HuH-7.5 (cell line): ENCODE results near the gene ANKRD18A.
"Not testable (repeated sequence)": the region's sequence is repeated elsewhere in the genome, so short reads cannot be mapped to it uniquely, and the experiment has no call there.

Experiments used
- DNase-seq: peaks from one replicate; pipeline ENCODE4 v3.0.0; 2011; ENCODE audit warnings: low spot score

Gene ANKRD18A

DNA sequence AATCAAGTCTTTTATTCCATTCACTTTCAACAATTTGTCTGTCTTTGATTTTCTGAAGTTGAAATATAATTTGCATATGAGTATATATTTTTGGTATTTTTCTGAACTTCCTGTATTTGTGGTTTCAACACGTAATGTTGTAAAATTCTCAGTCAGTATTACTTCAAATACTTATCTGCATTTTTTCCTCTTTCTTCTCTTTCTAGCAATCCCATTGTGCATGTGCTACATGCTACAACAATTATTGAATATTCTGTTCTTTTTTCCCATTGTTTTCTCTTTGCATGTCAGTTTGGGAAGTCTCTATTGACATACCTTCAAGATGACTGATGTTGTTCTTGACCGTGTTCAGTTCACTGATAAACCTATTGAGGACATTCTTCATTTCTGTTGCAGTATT lies 5.6 kb upstream of the ANKRD18A start:
- no peak for DNase-seq

DNA sequence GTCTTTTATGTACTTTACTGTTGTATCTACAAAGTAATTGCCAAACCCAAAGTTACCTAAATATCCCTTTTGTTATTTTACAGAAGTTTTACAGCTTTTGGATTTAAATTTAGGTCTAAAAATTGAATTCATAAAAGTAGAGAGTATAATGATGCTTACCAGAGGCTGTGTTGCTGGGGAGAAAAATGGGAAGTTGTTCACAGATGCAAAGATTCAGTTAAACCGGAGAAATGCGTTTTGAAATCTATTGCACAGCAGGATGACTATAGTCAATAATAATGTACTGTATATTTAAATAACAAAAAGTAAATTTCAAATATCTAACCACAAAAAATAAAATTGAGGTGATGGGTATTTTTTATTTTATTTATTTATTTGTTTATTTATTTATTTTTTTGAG lies 2.6 kb upstream of the ANKRD18A start:
- no peak for DNase-seq

DNA sequence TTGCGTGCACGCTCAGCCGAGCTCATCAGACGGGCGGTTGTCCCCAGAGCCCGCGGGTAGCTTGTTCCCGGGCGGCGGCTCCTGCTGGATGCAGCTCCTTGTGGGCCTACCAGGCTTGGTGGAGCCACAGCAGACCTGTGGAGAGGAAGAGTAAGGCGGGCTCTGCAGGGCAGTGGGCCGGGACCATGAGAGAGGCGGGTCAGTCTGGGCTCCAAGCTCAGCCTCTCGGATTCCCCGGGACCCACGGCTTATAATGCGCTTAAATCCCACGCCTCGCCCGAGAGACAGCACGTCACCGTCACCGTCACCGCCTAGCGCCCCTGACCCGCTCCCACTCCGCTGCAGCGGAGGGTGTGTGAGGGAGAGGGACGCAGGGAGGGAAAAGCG lies 1.9 kb upstream of the ANKRD18A start:
- DNase-seq: no peak

DNA sequence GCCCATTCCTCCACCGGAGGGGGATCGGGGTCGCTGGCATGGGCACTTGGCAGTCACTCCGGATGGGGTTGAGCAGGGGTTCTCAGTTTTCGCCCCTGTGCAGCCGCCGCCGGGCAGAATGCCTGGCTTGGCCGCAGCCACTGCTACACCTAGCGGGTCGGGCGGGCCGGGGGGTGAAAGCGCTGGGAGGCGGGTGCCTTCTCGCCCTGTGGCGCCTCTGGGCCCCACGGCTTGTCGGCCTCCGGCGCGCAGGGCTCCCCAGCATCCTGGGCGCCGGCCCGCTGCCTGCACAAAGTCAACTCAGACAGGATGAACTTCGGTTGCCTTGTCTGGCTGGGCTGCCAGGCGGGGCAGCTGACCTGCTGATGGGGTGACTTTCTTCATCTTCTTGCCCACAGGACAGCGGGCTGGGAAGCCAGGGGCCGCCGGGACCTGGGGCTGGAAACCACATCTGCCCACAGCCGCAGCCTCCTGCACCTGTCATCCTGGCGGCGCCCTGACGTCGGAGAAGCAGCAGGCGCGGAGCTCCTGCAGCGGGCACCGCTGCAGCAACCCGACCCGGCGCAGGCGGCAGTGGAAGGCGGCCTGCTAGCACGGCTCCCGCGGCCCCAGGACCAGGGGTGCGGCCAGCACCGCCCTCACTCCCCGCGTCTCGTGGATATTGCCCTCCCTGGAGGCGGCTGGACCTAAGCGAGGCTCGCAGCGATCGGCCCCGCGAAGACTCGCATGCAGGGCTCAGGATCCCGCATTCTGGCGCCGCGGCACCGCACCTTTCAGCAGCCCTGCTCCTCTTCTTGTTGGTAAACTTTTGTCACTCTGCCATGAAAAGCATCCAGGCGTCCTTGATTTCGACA lies 1.3 kb upstream of the ANKRD18A start:
- no peak for DNase-seq

DNA sequence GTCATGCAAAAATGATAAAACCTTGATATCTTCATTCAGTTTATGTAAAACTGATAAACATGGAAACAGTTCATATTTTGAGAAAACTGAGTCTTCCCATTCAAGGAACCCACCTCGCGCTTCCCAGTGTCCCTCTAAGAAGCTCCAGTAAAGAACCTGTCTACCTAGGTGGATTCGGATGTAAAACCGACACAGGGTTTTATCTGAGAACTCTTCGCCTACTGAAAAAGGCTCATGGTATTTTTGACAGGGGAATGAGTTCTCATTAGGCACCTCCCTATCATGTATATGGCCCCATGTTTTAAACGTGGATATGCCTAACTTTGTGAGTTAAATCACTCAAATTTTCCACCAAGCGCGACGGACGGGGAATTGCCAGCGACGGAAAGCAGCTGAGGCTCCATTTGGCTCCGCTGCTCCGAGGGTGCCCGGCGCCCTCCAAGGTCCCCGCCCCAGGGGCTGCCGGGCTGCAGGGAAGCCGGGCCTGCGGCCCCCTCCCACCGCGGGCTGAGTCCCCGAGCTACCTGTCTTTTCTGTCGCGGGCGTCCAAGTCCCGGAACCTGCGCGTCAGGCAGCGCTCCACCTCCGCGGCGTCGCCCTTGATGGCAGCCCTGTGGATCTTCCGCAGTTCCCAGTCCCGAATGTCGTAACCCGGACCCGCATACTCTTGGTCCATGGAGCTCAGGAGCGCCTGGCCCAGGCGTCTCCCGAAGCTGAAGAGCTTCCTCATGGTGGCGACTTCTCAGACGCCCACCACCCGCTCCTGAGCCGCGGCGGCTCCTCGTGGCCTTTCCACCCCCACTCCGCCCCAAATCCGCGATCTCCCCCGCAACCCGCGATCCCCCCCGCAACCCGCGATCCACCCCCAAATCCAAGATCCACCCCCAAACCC lies 594 bp downstream of the ANKRD18A start:
- no peak for DNase-seq

DNA sequence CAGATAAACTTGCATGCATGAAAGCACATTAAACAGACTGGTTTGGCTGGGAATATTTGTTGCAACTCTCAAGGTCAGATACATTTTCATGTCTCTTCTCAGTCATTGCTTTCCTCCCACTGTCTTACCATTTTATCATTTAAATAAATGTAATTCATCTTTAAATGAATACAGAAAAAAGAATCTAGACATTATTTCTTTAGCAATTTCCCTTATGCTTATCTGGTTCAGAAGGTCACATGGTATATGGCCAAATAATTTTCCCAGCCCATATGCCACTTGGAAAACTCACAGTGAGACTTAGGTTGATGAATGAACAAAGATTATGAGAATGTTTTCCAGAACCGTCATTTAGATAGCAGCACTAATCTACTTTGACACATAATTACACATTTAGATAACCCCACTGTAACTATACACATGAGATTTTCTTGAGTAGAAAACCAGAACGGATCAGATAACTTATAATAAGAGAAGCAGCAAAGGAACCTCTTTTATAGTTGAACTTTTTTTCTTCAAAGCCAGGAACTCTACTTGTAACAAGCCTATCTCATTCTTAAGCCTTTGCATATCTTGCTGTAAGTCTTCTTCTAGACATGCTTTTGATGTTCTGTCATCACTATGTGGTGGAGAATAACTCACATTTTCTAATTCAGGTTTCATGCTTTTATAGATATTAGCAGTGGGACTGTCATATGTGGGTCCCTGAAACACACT lies 22.2 kb downstream of the ANKRD18A start:
- not testable (repeated sequence) for DNase-seq

DNA sequence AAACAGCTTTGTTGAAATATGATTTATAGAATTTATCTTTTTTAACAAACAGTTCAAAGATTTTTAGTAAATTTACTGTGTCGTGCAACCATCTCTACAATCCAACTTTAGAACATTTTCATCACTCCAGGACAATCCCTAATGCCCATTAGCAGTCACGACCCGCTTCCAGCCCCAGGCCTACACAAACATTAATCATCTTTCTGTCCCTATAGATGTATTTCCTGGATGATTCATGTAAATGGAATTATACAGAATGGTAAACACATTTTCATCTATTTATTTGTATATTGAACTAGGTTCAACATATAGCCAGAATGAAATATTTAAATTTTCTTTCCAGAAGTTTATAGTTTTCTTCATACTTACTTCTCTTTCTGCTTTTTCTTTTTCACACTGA lies 25.3 kb downstream of the ANKRD18A start:
- DNase-seq: not testable (repeated sequence)

DNA sequence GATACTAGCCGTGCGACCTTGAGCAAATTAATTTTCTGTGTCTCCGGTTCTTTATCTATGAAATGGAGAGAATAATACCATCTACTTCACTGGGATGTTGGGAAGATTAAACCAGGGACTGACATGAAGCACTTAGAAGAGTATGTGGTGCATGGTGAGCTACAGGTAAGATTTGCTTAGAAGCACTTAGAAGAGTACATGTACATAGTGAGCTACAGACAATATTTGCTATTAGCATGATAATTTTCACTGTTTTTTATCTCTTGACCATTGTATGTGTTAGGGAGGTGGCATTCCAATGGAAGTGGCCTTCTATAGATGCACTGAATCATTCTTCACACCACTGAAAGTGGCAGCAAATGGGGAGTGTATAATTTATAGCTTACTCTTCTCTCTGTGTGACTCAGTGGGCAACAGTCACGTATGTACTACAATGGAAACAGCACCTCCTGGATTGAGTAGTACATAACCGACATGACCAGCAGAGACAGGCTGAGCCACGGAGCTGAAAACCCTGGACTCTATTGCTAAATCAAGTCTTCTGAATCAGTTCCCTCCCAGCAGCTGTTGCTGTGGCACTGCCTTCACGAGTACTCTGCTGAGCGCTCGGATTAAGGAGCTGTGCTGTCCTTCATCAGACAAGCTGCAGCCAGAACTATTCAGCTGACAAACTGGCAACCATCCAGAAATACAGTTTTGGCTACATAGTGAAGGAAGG lies 28.9 kb downstream of the ANKRD18A start:
- not testable (repeated sequence) for DNase-seq

DNA sequence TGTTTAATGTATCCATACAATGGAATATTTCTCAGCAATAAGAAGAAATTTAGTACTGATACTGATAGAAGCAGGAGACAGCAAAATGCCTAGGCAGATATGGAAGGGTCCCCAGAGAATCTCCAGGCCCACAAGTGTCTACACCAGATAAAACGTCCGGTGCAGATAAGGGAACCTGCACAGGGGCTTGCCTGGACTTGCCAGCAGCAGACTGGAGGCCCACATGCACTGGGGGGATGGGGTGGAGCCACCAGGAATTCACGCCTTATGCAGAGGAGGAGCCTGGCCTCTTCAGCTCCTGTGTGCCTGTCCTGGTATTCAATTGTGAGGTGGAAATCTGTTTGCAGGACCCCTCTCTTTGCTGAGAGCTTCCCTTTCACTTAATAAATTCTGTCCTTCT lies 36.6 kb downstream of the ANKRD18A start:
- DNase-seq: not testable (repeated sequence)

DNA sequence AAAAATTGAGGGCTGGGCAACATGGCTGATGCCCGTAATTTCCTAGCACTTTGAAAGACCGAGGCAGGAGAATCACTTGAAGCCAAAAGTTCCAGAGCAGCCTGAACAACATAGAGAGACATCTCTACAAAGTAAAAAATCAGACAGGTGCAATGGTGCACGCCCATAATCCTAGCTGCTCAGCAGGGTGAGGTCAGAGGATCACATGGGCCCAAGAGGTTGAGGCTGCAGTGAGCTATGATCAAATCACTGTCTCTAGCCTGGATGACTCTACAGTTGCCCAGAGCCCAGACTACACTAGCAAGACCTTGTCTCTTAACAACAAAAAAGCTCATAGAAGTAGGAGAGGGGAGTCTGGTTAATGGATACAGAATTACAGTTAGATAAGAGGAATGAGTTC lies 40.3 kb downstream of the ANKRD18A start:
- DNase-seq: not testable (repeated sequence)

DNA sequence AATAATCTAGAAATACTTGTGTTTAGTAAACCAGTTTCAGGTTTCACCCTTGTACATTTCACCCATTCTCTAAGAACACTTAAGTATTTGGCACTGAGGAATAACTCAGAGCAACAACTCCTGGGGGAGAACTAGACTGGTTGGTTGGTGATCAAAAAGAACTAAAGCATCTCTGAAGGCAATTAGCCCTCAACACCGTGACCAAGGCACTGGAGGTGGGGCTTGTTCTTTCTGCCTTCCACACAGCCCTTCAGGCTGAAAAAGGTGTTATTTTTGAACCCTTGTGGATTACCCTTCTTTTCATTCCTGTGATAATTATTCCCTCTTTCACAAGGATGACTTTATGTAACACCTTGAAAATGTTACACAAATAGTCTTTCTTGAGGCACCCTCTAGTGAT lies 44.2 kb downstream of the ANKRD18A start:
- DNase-seq: not testable (repeated sequence)

DNA sequence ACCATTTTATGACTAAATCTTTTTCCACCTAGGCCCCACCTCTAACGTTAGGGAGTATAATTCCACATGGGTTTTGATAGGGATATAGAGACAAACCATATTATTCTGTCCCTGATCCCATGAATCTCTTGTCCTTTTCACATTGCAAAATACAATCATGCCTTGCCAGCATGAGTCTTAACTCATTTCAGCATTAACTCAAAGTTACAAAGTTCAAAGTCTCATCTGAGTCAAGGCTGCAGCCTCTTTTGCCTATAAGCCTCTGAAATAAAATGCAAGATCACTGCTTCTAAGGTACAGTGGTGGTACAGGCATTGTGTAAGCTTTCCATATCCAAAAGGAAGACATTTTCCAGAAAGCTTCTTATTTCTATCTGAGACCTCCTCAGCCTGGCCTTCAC lies 54.3 kb downstream of the ANKRD18A start:
- not testable (repeated sequence) for DNase-seq

DNA sequence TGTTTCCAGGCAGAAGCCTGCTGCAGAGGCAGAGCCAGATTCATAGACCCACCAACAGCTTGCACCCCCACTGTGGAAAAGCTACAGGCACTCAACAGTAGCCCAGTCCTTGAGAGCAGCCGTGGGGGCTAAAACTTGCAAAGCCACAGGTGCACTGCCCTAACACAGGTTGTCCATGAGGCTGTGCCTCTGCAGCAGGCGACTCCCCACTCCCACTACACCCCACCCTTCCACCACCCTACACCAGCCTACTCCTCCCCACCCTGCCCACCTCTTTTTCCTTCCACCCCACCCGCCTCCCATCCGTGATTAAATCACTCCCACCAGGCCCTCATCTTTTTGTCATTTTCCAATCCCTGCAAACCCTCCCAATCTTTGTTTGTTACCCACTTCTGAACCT lies 55.2 kb downstream of the ANKRD18A start:
- DNase-seq: not testable (repeated sequence)

DNA sequence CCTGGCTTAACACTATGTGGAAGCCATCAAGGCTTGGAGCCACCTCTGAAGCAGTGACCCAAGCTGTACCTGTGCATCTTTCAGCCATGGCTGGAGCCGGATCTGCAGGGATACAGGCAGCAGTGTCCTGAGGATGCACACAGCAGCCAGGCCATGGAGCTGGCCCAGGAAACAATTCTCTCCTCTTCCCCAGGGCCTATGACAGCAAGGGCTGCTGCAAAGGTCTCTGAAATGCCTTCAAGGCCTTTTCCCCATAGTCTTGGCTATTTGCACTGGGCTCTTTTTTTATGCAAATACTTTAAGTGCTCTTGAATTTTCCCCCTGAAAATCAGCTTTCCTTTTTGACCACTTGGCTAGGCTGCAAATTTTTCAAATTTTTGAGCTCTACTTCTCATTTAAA lies 56.5 kb downstream of the ANKRD18A start:
- not testable (repeated sequence) for DNase-seq

DNA sequence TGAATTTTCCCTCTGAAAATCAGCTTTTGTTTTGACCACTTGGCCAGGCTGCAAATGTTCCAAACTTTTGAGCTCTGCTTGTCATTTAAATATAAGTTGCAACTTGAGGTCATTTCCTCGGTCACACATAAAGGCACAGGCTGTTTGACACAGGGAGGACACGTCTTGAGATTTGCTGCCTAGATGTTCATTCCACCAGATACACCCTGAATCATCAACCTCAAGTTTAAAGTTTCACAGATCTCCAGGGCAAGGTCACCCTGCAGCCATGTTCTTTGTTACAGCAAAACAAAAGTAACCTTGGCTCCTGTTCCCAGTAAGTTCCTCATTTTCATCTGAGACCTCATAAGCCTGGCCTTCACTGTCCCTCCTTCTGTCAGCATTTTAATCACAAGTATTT lies 59.3 kb downstream of the ANKRD18A start:
- not testable (repeated sequence) for DNase-seq

DNA sequence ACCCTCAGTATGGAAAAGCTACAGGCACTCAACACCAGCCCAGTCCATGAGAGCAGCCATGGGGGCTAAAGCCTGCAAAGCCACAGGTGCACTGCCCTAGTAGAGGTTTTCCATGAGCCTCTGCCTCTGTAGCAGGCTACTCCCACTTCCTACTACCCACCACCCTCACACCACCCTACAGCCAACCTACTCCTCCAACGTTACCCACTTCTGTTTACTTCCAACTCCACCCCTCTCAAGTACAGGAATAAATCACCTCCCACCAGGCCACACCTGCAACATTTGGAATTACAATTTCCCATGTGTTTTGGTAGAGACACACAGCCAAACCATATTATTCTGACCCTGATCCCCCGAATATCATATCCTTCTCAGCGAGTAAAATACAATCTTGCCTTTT lies 61.2 kb downstream of the ANKRD18A start:
- DNase-seq: not testable (repeated sequence)

DNA sequence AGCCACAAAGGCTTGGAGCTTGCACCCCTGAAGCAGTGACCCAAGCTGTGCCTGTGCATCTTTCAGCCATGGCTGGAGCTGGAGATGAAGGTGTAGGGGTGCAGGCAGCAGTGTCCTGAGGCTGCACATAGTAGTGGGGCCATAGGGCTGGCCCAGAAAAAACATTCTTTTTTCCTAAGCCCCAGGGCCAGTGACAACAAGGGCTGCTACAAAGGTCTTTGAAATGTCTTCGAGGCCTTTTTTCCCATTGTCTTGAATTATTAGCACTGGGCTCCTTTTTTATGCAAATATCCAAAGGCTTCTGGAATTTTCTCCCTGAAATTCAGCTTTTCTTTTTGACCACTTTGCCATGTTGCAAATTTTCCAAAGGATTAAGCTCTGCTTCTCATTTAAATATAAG lies 62.6 kb downstream of the ANKRD18A start:
- not testable (repeated sequence) for DNase-seq

DNA sequence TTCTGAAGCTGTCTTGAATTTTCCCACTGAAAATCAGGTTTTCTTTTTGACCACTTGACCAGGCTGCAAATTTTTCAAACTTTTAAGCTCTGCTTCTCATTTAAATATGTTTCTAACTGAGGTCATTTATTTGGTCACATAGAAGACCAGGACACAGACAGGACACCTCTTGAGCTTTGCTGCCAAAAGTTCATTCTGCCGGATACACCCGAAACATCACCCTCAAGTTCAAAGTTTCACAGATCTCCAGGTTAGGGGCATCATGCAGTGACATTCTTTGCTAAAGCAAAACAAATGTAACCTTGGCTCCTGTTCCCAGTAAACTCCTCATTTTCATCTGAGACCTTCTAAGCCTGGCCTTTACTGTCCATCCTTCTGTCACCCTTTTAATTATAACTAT lies 65.4 kb downstream of the ANKRD18A start:
- DNase-seq: not testable (repeated sequence)

DNA sequence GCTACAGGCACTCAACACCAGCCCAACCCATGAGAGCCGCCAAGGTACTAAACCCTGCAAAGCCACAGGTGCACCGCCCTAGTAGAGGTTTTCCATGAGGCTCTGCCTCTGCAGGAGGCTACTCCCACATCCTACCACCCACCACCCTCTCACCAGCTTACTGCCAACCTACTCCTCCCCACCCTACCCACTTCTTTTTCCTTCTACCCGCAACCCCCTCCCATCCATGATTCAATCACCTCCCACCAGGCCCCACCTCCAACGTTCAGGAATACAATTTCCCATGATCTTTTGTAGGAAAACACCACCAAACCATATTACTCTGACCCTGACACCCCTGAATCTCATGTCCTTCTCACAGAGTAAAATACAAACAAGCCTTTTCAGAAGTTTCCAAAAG lies 67.4 kb downstream of the ANKRD18A start:
- DNase-seq: not testable (repeated sequence)

DNA sequence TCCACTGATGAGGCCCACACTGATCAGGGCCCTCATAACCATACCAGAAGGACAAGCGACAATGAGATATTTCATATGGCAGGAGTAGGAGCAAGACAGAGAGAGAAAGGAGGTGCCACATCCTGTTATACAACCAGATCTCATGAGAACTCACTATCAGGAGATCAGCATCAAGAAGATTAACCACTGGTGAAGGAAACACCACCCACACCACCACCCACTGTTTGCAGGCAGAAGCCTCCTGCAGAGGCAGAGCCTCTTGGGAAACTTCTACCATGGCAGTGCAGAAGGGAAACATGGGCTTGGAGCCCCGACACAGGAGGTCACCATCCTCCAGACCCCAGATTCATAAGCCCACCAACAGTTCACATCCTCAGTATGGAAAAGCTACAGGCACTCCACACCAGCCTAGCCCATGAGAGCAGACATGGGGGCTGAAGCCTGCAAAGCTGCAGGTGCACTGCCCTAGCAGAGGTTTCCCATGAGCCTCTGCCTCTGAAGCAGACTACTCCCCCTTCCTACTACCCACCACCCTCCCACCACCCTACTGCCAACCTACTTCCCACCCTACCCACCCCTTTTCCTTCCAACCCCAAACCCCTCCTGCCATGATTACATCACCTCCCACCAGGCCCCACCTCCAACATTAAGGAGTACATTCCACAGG lies 73.8 kb downstream of the ANKRD18A start:
- not testable (repeated sequence) for DNase-seq

DNA sequence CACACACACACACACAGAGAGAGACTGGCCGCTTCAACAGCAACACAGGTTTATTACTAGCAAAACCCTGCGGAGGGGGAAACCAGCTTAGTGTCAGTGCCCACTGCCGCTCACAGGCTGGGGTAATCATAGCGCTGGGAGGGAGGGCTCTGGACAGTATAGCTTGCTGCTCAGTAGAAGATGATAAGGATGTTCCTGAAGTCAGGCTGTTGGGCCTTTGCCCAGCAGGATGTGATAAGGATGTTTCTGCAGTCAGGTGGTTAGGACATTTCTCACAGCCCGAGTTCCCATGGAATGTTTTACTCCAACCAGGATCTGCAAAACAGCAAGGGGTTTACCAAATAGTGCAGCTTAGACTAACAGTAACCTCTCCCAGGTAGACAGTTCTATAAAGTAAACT lies 79.9 kb downstream of the ANKRD18A start:
- DNase-seq: not testable (repeated sequence)
